Smooth muscle cell (in vitro differentiated cells): ENCODE measurements around the gene C10orf88. TPM values are rescaled to one million over a fixed set of nuclear protein-coding genes. Genes with fewer than 3 reads are reported as not detected.

ENCODE experiments used
- DNase-seq: peaks from one replicate; lab custom pipeline; 2025; ENCODE audit not compliant: unreplicated experiment; lab: John Stamatoyannopoulos, UW
- H2AFZ ChIP-seq: fragments of 200-600 bp; sonication (generic); 2 replicates; pipeline ENCODE4 v1.6.0; 2016; ENCODE audit warnings: antibody characterized with exemption, low read depth, mild to moderate bottlenecking
- H3F3A ChIP-seq: fragments of 200-600 bp; sonication (generic); 2 replicates; pipeline ENCODE4 v1.6.0; 2017; ENCODE audit warnings: antibody characterized with exemption, low read depth
- H3K27ac ChIP-seq: fragments of 200-600 bp; sonication (generic); 2 replicates; pipeline ENCODE4 v1.5.1; 2016; ENCODE audit warnings: low read depth, mild to moderate bottlenecking
- H3K27me3 ChIP-seq: fragments of 200-600 bp; sonication (generic); 2 replicates; pipeline ENCODE4 v1.6.1; 2016; ENCODE audit warnings: low read depth, mild to moderate bottlenecking
- H3K36me3 ChIP-seq: fragments of 200-600 bp; sonication (generic); 2 replicates; pipeline ENCODE4 v1.5.1; 2016; ENCODE audit warnings: low read depth
- H3K4me1 ChIP-seq: fragments of 200-600 bp; sonication (generic); 2 replicates; pipeline ENCODE4 v1.5.1; 2016; ENCODE audit warnings: low read depth
- H3K4me2 ChIP-seq: fragments of 200-600 bp; sonication (generic); 2 replicates; pipeline ENCODE4 v1.6.0; 2016; ENCODE audit warnings: mild to moderate bottlenecking
- H3K4me3 ChIP-seq: fragments of 200-600 bp; sonication (generic); 2 replicates; pipeline ENCODE4 v1.5.1; 2016; ENCODE audit warnings: mild to moderate bottlenecking
- H3K79me2 ChIP-seq: fragments of 200-600 bp; sonication (generic); 2 replicates; pipeline ENCODE4 v1.6.0; 2016; ENCODE audit warnings: low read depth, mild to moderate bottlenecking
- H3K9ac ChIP-seq: fragments of 200-600 bp; sonication (generic); 2 replicates; pipeline ENCODE4 v1.6.0; 2016; ENCODE audit warnings: low read depth
- H3K9me3 ChIP-seq: fragments of 200-600 bp; sonication (generic); replicated peaks from 2 replicates; pipeline ENCODE4 v1.5.1; 2016; ENCODE audit warnings: low read depth
- H4K20me1 ChIP-seq: fragments of 200-600 bp; sonication (generic); 2 replicates; pipeline ENCODE4 v1.6.0; 2016; ENCODE audit warnings: low read depth
- CTCF ChIP-seq: fragments of 200-600 bp; sonication (generic); IDR thresholded peaks from 2 replicates; pipeline ENCODE4 v1.5.1; 2017; ENCODE audit warnings: borderline replicate concordance, mild to moderate bottlenecking, antibody characterized with exemption; ENCODE audit not compliant: insufficient read depth, poor library complexity, severe bottlenecking
- WGBS: methylation state at CpG from one replicate; pipeline ENCODE4 v1.1.7; 2016; ENCODE audit warnings: low lambda C conversion rate; 5-methylcytosine and 5-hydroxymethylcytosine counted together
- polyA plus RNA-seq: library from polyadenylated mRNA; unstranded; fragments of >200 nt; fragmentation: Nextera tagmentation; extraction: Ambion mirVana; gene quantifications from 2 replicates; pipeline ENCODE4 v1.2.1, GENCODE V29; 2016
- total RNA-seq: library from RNA; depleted of rRNA; stranded (reverse); fragments of >200 nt; gene quantifications from 2 replicates; pipeline ENCODE4 v1.2.3, GENCODE V29; 2014

C10orf88 gene
- total and polyA plus RNA-seq, 2 experiments from 2014 or later = 12.0 to 15.3 TPM

- no peaks in the 10 kb centered on the region for H3F3A ChIP-seq
Measured at GRCh38 chr10:122957474-122957873, 3.4 kb upstream of the C10orf88 start.

DNA sequence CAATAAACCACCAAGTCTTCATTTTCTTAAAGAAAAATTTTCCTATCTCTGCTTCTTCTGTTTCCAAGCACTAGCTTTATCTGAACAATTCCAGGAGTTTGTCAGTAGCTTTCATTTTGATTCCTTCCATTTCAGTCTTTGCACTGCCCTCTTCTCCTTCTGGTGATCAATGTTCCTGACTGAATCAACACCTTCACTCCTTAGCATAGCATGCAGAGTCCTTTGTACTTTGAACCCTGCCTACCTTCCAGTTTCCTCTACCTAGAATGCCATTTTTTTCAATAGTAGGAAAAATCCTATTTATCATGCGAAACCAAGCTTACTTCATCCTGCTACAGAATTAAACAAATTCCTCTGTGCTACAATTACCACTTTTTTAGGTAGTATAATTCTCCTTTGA, 1.9 kb upstream of the C10orf88 start:
- 94% methylated on average over 1 of the region's 1 CpG for WGBS
- Histone ChIP-seq H3K36me3 (no peaks in the 10 kb centered on the region), H3K9ac (no peak overlapping the region), H3K9me3 (no peaks in the 10 kb centered on the region), H3K4me2 (no peak overlapping the region), H4K20me1 (no peaks in the 10 kb centered on the region), H3K27ac (no peak overlapping the region), H3K79me2 (peaks cover 13% of the 10 kb centered on the region), H3K4me3 (no peak overlapping the region), H3K27me3 (no peaks in the 10 kb centered on the region), H2AFZ (no peak overlapping the region), H3K4me1 (peaks cover 10% of the 10 kb centered on the region), H3F3A (no peaks in the 10 kb centered on the region)
- DNase-seq = no peak
- no peak for TF ChIP-seq CTCF

More at GRCh38 chr10:122957474-122957873, 3.4 kb upstream of the C10orf88 start:
- no peak overlapping the region for H3K4me2 ChIP-seq
- H3K36me3 ChIP-seq = no peaks in the 10 kb centered on the region
- peaks cover 5% of the 10 kb centered on the region for H3K79me2 ChIP-seq
- H4K20me1 ChIP-seq = no peaks in the 10 kb centered on the region
- DNase-seq = no peak
- H2AFZ ChIP-seq = no peak overlapping the region
- no peak for TF ChIP-seq CTCF
- WGBS = 88% methylated on average over 5 of the region's 5 CpGs
- H3K27me3 ChIP-seq = no peaks in the 10 kb centered on the region
- H3K9ac ChIP-seq = no peak overlapping the region
- no peak overlapping the region for H3K4me3 ChIP-seq
- H3K4me1 ChIP-seq = peaks cover 10% of the 10 kb centered on the region
- no peak overlapping the region for H3K27ac ChIP-seq
- no peaks in the 10 kb centered on the region for H3K9me3 ChIP-seq

DNA sequence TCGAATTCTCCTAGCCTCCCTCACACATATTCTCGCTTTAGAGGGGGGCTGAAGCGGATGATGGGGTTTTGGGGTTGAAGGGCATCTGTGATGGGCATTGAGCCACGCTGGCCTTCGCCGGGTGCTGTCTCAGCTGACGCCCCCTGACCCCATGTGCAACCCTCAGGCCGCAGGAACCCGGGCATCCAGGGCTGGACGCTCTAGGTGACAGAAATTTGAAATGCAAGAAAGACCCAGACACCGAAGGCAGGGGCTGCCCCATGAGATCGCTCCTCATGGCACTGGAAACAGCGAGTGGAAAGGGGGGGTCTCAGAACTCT, 664 bp upstream of the C10orf88 start:
- WGBS = 88% methylated on average over 13 of the region's 13 CpGs
- H4K20me1 ChIP-seq = no peaks in the 10 kb centered on the region

More for the DNA sequence above, 664 bp upstream of the C10orf88 start:
- no peak overlapping the region for H3K9ac ChIP-seq
- DNase-seq = no peak
- H3K4me1 ChIP-seq = peaks cover 10% of the 10 kb centered on the region
- H3F3A ChIP-seq = no peaks in the 10 kb centered on the region
- H3K36me3 ChIP-seq = no peaks in the 10 kb centered on the region
- H3K4me3 ChIP-seq = peak overlapping the region; percentile 85
- H3K9me3 ChIP-seq = no peaks in the 10 kb centered on the region
- no peak overlapping the region for H3K27ac ChIP-seq
- peak overlapping the region; percentile 74 for H2AFZ ChIP-seq
- no peak for TF ChIP-seq CTCF
- no peaks in the 10 kb centered on the region for H3K27me3 ChIP-seq
- peaks cover 16% of the 10 kb centered on the region for H3K79me2 ChIP-seq
- H3K4me2 ChIP-seq = peak overlapping the region; percentile 94
